ENCODE results near the gene ACACA.
A peak's percentile ranks its signal among the peaks of the same experiment; 100 is the strongest.

The ACACA gene

DNA sequence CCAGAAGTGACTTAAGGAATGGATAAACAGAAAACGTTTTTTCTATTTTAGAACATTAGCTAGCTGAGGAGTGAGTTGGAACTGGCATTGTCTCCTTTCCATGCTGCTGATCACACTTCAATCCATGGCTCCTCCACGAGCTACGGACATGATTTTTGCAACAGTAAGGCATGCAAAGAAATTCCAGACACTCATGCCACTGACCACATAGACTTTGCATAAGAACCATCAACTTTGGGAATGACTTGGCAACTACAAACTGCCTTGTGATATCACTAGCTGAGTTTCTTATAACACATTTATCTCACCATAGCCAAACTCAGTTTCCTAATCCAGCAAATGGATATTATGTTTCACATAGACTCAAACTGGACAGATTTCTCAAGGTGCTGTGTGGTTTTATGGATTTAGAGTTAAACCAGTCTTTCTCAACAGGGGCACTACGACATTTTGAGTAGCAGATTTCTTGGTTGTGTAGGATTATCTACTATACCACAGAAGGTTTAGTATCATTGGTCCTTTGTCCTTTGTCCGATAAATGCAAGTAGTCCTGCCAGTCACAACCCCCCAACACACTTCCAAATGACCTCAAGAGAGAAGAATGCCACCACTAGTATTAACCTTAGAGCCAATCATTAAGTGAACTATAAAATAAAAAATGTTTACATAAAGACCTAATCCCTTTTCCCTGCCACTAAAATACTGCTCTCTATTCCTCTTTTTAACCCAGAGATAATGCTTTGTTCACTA is 79.1 kb downstream of the ACACA start:
- H3K36me3 ChIP-seq (ENCODE audit: control insufficient read depth, insufficient read depth, low read length): peaks cover 4% of the 10 kb centered on the region
- H3K9me3 ChIP-seq (ENCODE audit: control insufficient read depth, insufficient read depth, low read length): no peaks in the 10 kb centered on the region
- no peaks in the 10 kb centered on the region for H3K27me3 ChIP-seq (ENCODE audit: control insufficient read depth, insufficient read depth, low read length)
- no peak overlapping the region for H3K9ac ChIP-seq (ENCODE audit: low read depth, low read length)
- H3K4me1 ChIP-seq (ENCODE audit: control insufficient read depth, insufficient read depth, low read length): no peaks in the 10 kb centered on the region
- H3K4me3 ChIP-seq (ENCODE audit: low read depth, low read length): no peak overlapping the region

DNA sequence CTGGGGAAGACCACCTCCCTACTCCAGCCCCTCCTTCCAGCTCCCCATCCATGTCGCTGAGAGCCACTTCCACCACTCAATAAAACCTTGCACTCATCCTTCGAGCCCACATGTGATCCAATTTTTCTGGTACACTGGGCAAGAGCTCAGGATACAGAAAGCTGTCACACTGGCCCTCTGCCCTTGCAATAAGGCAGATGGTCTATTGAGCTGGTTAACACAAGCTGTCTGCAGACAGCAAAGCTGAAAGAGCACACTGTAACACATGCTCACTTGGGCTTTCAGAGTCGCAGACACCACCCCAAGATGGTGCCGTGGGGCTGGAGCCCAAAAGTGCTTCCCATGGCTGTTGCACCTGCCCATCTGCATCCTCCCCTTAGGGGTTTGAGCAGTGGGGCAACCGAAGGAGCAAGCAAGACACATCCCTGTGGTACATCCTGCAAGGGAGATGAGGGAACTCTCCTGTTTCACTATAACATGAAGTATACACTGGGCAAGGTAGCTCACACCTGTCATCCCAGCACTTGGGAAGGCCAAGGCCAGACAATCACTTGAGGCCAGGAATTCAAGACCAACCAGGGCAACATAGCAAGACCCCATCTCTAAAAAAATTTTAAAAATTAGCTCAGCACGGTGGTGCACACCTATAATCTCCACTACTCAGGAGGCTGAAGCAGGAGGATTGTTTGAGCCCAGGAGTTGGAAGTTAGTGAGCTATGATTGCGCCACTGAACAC is 83.6 kb downstream of the ACACA start:
- no peaks in the 10 kb centered on the region for H3K9me3 ChIP-seq (ENCODE audit: control insufficient read depth, insufficient read depth, low read length)
- H3K4me1 ChIP-seq (ENCODE audit: control insufficient read depth, insufficient read depth, low read length): no peaks in the 10 kb centered on the region
- H3K36me3 ChIP-seq (ENCODE audit: control insufficient read depth, insufficient read depth, low read length): peaks cover 4% of the 10 kb centered on the region
- no peak overlapping the region for H3K9ac ChIP-seq (ENCODE audit: low read depth, low read length)
- H3K27me3 ChIP-seq (ENCODE audit: control insufficient read depth, insufficient read depth, low read length): no peaks in the 10 kb centered on the region
- no peak overlapping the region for H3K4me3 ChIP-seq (ENCODE audit: low read depth, low read length)

DNA sequence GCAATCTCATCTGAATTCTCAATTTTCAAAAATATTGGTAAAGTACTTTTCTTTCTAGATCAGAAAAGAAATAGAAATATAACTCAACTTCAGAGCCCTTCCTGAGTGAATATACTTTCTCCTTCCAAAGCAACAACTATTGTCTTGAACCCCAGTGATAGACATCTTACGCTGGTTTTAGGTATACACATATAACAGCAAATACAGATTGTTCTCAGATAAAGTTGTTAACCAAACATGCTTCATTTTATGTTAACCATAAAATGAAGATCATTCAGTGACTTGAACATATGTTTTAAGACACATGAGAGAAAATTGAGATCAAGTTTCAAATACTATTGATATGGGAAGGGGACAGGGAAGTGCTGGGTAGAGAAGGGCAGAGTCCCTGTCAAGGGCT is 84.5 kb downstream of the ACACA start:
- H3K27me3 ChIP-seq (ENCODE audit: control insufficient read depth, insufficient read depth, low read length): no peaks in the 10 kb centered on the region
- H3K4me3 ChIP-seq (ENCODE audit: low read depth, low read length): no peak overlapping the region
- H3K9me3 ChIP-seq (ENCODE audit: control insufficient read depth, insufficient read depth, low read length): no peaks in the 10 kb centered on the region
- H3K36me3 ChIP-seq (ENCODE audit: control insufficient read depth, insufficient read depth, low read length): peaks cover 4% of the 10 kb centered on the region
- no peak overlapping the region for H3K9ac ChIP-seq (ENCODE audit: low read depth, low read length)
- H3K4me1 ChIP-seq (ENCODE audit: control insufficient read depth, insufficient read depth, low read length): no peaks in the 10 kb centered on the region

DNA sequence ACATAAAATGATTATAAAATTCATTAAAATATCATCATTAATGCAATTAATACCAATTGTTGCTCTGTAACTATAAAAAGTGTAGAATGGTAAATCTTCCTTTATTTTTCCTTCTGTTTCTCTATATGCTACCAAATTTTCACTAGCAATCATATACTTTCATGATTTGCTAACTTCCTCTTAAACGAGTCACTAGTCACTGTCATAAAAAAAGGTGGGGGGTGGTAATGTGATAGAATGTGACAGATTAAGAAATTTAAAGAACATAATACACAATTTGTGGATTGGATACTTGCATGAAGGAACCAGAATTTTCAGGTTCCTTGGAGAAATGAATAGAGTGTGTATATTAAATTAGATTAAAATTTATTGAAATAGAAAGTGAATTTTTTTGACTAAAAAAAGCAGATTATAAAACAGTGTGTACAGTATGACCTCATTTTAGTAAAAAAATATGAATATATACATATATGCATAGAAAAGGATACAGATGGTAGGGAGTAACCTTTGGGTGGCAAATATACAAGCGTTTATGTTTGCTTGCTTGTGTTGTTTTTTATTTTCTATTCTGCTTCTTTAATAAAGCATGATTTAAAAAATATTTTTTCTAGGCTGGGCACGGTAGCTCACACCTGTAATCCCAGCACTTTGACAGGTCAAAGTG is 87.6 kb downstream of the ACACA start:
- H3K4me1 ChIP-seq (ENCODE audit: control insufficient read depth, insufficient read depth, low read length): no peaks in the 10 kb centered on the region
- no peaks in the 10 kb centered on the region for H3K9me3 ChIP-seq (ENCODE audit: control insufficient read depth, insufficient read depth, low read length)
- peaks cover 4% of the 10 kb centered on the region for H3K36me3 ChIP-seq (ENCODE audit: control insufficient read depth, insufficient read depth, low read length)
- H3K4me3 ChIP-seq (ENCODE audit: low read depth, low read length): no peak overlapping the region
- no peak overlapping the region for H3K9ac ChIP-seq (ENCODE audit: low read depth, low read length)
- no peaks in the 10 kb centered on the region for H3K27me3 ChIP-seq (ENCODE audit: control insufficient read depth, insufficient read depth, low read length)

DNA sequence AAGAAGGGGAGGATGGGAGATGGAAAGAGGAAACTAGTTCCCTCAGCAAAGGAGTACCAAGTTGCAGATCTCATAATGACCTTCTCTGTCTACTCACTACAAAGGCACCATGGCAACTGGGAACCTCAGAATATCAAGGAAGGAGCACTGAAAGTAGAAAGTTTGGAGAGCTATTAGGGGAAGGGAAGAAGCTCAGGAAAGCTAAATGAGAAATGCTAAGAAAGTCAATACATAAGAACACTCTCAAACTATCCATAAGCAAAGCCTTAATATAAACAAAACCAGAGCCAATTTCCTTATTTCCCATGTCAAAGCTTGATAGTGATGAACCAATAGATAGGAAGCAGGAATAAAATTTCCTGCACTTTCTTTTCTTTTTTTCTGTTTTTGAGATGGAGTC is 88.8 kb downstream of the ACACA start:
- peaks cover 1% of the 10 kb centered on the region for H3K36me3 ChIP-seq (ENCODE audit: control insufficient read depth, insufficient read depth, low read length)

DNA sequence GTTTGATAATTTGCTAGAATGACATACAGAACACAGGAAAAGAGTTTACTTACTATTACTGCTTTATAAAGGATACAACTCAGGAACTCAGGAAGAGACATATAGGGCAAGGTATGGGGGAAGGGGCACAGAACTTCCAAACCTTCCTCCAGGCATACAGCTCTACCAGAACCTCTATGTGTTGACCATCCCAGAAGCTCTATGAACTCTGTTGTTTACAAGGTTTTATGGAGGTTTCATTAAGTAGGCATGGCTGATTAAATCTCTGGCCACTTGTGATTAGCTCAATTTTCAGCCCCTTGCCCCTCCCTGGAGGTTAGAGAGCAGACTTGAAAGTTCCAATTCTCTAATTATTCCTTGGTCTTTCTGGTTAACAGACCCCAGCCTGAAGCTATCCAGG is 91.0 kb downstream of the ACACA start:
- H3K9ac ChIP-seq (ENCODE audit: low read depth, low read length): no peak overlapping the region
- no peaks in the 10 kb centered on the region for H3K9me3 ChIP-seq (ENCODE audit: control insufficient read depth, insufficient read depth, low read length)
- H3K36me3 ChIP-seq (ENCODE audit: control insufficient read depth, insufficient read depth, low read length): no peaks in the 10 kb centered on the region
- no peaks in the 10 kb centered on the region for H3K4me1 ChIP-seq (ENCODE audit: control insufficient read depth, insufficient read depth, low read length)
- no peaks in the 10 kb centered on the region for H3K27me3 ChIP-seq (ENCODE audit: control insufficient read depth, insufficient read depth, low read length)
- no peak overlapping the region for H3K4me3 ChIP-seq (ENCODE audit: low read depth, low read length)

More for the DNA sequence above, 88.8 kb downstream of the ACACA start:
- Histone ChIP-seq H3K27me3 (ENCODE audit: control insufficient read depth, insufficient read depth, low read length) (no peaks in the 10 kb centered on the region), H3K4me3 (ENCODE audit: low read depth, low read length) (no peak overlapping the region), H3K9ac (ENCODE audit: low read depth, low read length) (no peak overlapping the region), H3K9me3 (ENCODE audit: control insufficient read depth, insufficient read depth, low read length) (no peaks in the 10 kb centered on the region), H3K4me1 (ENCODE audit: control insufficient read depth, insufficient read depth, low read length) (no peaks in the 10 kb centered on the region)

DNA sequence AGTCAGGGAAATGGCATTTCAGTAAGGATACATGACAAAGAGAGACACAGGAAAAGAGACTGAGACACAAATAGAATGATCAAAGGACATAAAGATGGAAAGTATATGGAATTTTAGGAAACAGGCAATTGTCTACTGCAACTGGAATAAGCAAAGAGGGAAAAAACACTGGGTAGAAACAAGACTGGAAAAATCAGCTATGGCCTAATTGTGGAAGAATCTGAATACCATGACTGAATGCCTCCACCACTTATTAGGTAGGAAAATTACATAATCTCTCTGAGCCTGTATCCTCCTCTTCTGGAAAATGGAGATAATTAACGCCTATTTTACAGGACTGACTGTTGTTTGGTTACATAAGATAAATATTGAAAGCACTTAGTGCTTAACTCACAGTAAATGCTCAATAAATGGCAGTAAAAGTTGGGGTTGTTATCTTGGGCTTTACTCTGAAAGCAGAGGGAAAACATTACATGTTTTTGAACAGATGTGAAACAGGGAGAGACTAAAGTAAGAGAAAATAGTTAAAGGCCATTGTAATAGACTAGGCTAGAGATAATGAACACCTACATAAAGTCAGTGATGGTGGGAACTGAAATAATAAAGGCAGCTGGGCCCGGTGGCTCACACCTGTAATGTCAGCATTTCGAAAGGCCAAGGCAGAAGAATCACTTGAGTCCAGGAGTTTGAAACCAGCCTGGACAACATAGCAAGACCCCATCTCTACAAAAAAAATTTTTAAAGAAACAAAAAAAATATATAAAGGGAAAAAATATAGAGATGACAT is 94.3 kb downstream of the ACACA start:
- no peaks in the 10 kb centered on the region for H3K4me1 ChIP-seq (ENCODE audit: control insufficient read depth, insufficient read depth, low read length)
- no peaks in the 10 kb centered on the region for H3K27me3 ChIP-seq (ENCODE audit: control insufficient read depth, insufficient read depth, low read length)
- no peaks in the 10 kb centered on the region for H3K36me3 ChIP-seq (ENCODE audit: control insufficient read depth, insufficient read depth, low read length)
- no peaks in the 10 kb centered on the region for H3K9me3 ChIP-seq (ENCODE audit: control insufficient read depth, insufficient read depth, low read length)
- H3K4me3 ChIP-seq (ENCODE audit: low read depth, low read length): no peak overlapping the region
- H3K9ac ChIP-seq (ENCODE audit: low read depth, low read length): no peak overlapping the region

DNA sequence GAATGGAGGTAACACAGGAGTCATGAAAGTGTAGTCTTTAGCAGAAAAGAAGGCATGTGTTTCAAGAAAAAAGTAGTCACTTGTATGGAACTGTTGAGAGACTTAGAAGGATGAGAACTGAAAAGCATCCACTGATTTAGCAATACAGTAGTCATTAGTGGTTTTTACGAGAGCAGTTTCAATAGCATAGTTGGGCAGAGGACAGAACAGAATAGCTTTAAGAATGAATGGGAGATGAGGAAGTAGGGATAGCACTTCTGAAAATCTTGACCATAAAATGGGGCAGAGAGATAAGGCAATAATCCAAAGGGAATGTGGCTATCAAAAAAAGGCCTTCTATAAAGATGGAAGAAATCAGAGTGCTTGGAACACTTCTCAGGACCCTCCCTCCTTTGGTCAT is 95.7 kb downstream of the ACACA start:
- H3K4me3 ChIP-seq (ENCODE audit: low read depth, low read length): no peak overlapping the region
- no peaks in the 10 kb centered on the region for H3K36me3 ChIP-seq (ENCODE audit: control insufficient read depth, insufficient read depth, low read length)
- no peaks in the 10 kb centered on the region for H3K9me3 ChIP-seq (ENCODE audit: control insufficient read depth, insufficient read depth, low read length)
- no peaks in the 10 kb centered on the region for H3K27me3 ChIP-seq (ENCODE audit: control insufficient read depth, insufficient read depth, low read length)
- no peak overlapping the region for H3K9ac ChIP-seq (ENCODE audit: low read depth, low read length)
- H3K4me1 ChIP-seq (ENCODE audit: control insufficient read depth, insufficient read depth, low read length): no peaks in the 10 kb centered on the region

DNA sequence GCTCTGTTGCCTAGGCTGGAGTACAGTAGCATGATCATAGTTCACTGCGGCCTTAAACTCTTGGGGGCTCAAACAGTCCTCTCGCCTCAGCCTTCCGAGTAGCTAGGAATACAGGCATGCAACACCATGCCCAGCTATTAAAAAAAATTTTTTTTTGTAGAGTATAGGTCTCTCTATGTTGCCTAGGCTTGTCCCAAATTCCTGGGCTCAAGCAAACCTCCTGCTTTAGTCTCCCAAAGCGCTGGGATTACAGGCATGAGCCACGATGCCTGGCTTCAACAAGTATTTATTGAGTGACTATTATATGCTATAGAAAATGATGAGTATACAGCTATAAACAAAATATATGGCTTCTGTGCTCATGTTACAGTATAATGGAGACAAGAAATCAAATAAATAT is 97.6 kb downstream of the ACACA start:
- Histone ChIP-seq H3K36me3 (ENCODE audit: control insufficient read depth, insufficient read depth, low read length) (no peaks in the 10 kb centered on the region), H3K27me3 (ENCODE audit: control insufficient read depth, insufficient read depth, low read length) (no peaks in the 10 kb centered on the region), H3K9me3 (ENCODE audit: control insufficient read depth, insufficient read depth, low read length) (no peaks in the 10 kb centered on the region), H3K4me1 (ENCODE audit: control insufficient read depth, insufficient read depth, low read length) (no peaks in the 10 kb centered on the region), H3K9ac (ENCODE audit: low read depth, low read length) (no peak overlapping the region), H3K4me3 (ENCODE audit: low read depth, low read length) (no peak overlapping the region)

DNA sequence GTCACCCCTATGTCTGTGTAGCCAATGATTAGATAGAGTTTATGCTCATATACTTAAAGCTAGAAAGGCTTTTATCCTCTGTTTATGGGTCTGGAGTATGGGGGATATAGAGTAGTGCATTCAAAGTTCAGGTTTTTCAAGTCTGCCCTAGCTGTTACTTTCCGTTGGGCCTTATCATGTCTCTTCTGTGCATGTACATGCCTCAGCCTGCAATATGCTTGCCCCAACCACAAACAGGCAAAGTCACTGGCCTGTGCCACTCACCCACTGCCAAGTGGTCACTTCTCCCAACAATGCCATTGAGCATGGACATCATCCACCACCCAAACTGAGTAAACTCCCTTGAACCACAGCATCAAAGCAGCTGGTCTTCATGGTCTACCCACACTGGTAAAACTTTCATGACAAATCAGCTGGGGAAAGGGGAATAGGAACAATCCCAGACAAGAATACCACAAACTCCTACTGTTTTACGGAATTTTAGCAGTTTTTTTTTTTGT is 101.2 kb downstream of the ACACA start:
- no peaks in the 10 kb centered on the region for H3K27me3 ChIP-seq (ENCODE audit: control insufficient read depth, insufficient read depth, low read length)
- H3K36me3 ChIP-seq (ENCODE audit: control insufficient read depth, insufficient read depth, low read length): no peaks in the 10 kb centered on the region
- H3K9me3 ChIP-seq (ENCODE audit: control insufficient read depth, insufficient read depth, low read length): no peaks in the 10 kb centered on the region
- no peak overlapping the region for H3K9ac ChIP-seq (ENCODE audit: low read depth, low read length)
- no peak overlapping the region for H3K4me3 ChIP-seq (ENCODE audit: low read depth, low read length)
- peaks cover 6% of the 10 kb centered on the region for H3K4me1 ChIP-seq (ENCODE audit: control insufficient read depth, insufficient read depth, low read length)

DNA sequence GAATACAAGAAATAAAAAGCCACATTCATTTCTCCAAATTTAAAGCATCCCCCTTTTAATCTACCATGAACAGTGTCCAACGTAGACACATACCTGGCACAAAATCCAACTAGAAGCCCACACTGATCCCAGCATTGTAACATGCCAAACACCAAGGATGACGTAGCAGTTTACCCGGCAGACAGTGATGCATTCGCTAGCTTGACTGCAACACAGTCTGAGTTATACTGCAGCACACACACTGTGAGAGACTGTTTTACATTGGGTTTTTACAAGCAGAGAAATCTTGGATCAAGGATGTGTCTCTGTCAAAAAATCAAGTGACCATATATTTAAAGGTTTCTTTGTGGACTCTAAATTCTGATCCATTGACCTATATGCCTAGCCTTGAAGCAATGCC is 105.3 kb downstream of the ACACA start:
- Histone ChIP-seq H3K27me3 (ENCODE audit: control insufficient read depth, insufficient read depth, low read length) (no peaks in the 10 kb centered on the region), H3K36me3 (ENCODE audit: control insufficient read depth, insufficient read depth, low read length) (no peaks in the 10 kb centered on the region), H3K4me1 (ENCODE audit: control insufficient read depth, insufficient read depth, low read length) (peaks cover 24% of the 10 kb centered on the region), H3K9ac (ENCODE audit: low read depth, low read length) (peak overlapping the region; percentile 12), H3K4me3 (ENCODE audit: low read depth, low read length) (no peak overlapping the region), H3K9me3 (ENCODE audit: control insufficient read depth, insufficient read depth, low read length) (no peaks in the 10 kb centered on the region)
